ENCODE results near the gene AP2A1.

The AP2A1 gene

DNA sequence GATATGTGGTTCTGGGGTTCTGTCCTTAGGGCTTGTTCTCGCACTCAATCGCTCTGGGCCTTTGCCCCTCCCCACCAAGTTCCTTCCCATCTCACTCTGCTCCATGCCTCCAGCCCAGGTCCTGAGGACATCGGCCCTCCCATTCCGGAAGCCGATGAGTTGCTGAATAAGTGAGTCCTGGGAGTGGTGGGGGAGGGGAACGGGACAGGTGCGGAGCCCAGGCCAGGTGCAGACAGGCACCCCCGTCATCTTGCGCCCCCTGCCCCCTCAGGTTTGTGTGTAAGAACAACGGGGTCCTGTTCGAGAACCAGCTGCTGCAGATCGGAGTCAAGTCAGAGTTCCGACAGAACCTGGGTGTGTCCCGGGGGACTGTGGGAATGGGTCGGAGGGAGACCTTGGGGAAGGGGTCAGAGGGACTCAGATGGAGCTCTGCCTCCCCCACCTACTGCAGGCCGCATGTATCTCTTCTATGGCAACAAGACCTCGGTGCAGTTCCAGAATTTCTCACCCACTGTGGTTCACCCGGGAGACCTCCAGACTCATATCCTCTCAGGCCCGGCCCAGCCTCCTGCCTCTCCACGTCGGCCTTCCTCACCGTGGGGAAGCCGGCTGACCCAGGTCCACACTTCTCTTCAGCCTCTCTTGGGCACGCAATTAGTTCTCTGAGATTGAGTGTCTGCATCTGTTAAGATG lies 36.2 kb downstream of the AP2A1 start:
- TF ChIP-seq, protein P1, sequence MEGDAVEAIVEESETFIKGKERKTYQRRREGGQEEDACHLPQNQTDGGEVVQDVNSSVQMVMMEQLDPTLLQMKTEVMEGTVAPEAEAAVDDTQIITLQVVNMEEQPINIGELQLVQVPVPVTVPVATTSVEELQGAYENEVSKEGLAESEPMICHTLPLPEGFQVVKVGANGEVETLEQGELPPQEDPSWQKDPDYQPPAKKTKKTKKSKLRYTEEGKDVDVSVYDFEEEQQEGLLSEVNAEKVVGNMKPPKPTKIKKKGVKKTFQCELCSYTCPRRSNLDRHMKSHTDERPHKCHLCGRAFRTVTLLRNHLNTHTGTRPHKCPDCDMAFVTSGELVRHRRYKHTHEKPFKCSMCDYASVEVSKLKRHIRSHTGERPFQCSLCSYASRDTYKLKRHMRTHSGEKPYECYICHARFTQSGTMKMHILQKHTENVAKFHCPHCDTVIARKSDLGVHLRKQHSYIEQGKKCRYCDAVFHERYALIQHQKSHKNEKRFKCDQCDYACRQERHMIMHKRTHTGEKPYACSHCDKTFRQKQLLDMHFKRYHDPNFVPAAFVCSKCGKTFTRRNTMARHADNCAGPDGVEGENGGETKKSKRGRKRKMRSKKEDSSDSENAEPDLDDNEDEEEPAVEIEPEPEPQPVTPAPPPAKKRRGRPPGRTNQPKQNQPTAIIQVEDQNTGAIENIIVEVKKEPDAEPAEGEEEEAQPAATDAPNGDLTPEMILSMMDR (conservative IDR thresholded peaks at IDR 0.05; ENCODE audit: low read depth, low read length), result no peak
- H3K36me3 ChIP-seq (ENCODE audit: insufficient read depth), result no peaks in the 10 kb centered on the region
- no peaks in the 10 kb centered on the region for H3K27me3 ChIP-seq (ENCODE audit: insufficient read depth, low read depth)
- H3K4me2 ChIP-seq, result no peak overlapping the region
- H2AFZ ChIP-seq (ENCODE audit: low read depth), result no peak overlapping the region
- H3K4me1 ChIP-seq (ENCODE audit: low read depth, poor library complexity, severe bottlenecking), result no peaks in the 10 kb centered on the region
- H3K27ac ChIP-seq, result no peak overlapping the region
- H3K79me2 ChIP-seq (ENCODE audit: insufficient read depth, low read depth), result no peaks in the 10 kb centered on the region
- no peak overlapping the region for H3K9ac ChIP-seq
- H4K20me1 ChIP-seq (ENCODE audit: insufficient read depth), result no peaks in the 10 kb centered on the region
- no peak overlapping the region for H3K4me3 ChIP-seq (IDR thresholded peaks at IDR 0.05; ENCODE audit: insufficient read depth, low read depth, low read length)

- no peak overlapping the region for H3K27ac ChIP-seq
- H3K9ac ChIP-seq, result no peak overlapping the region
Observed at GRCh38 chr19:49803529-49803856, 36.7 kb downstream of the AP2A1 start.

GRCh38 chr19:49805822-49806619 lies 39.2 kb downstream of the AP2A1 start:
- Histone ChIP-seq H3K4me2 (no peak overlapping the region), H3K27me3 (ENCODE audit: insufficient read depth, low read depth) (no peaks in the 10 kb centered on the region), H3K4me3 (IDR thresholded peaks at IDR 0.05; ENCODE audit: insufficient read depth, low read depth, low read length) (no peak overlapping the region), H3K36me3 (ENCODE audit: insufficient read depth) (no peaks in the 10 kb centered on the region), H3K9ac (no peak overlapping the region), H3K27ac (no peak overlapping the region), H3K79me2 (ENCODE audit: insufficient read depth, low read depth) (no peaks in the 10 kb centered on the region), H3K4me1 (ENCODE audit: low read depth, poor library complexity, severe bottlenecking) (peaks cover 16% of the 10 kb centered on the region), H4K20me1 (ENCODE audit: insufficient read depth) (no peaks in the 10 kb centered on the region), H2AFZ (ENCODE audit: low read depth) (no peak overlapping the region)
- TF ChIP-seq, protein P1 (conservative IDR thresholded peaks at IDR 0.05; ENCODE audit: low read depth, low read length), result no peak

More at GRCh38 chr19:49803529-49803856, 36.7 kb downstream of the AP2A1 start:
- Histone ChIP-seq H2AFZ (ENCODE audit: low read depth) (no peak overlapping the region), H3K4me2 (no peak overlapping the region), H3K4me3 (IDR thresholded peaks at IDR 0.05; ENCODE audit: insufficient read depth, low read depth, low read length) (no peak overlapping the region), H4K20me1 (ENCODE audit: insufficient read depth) (no peaks in the 10 kb centered on the region), H3K4me1 (ENCODE audit: low read depth, poor library complexity, severe bottlenecking) (no peaks in the 10 kb centered on the region), H3K27me3 (ENCODE audit: insufficient read depth, low read depth) (no peaks in the 10 kb centered on the region), H3K36me3 (ENCODE audit: insufficient read depth) (no peaks in the 10 kb centered on the region), H3K79me2 (ENCODE audit: insufficient read depth, low read depth) (no peaks in the 10 kb centered on the region)
- TF ChIP-seq, protein P1 (conservative IDR thresholded peaks at IDR 0.05; ENCODE audit: low read depth, low read length), result no peak

- H3K36me3 ChIP-seq (ENCODE audit: insufficient read depth), result no peaks in the 10 kb centered on the region
- H4K20me1 ChIP-seq (ENCODE audit: insufficient read depth), result no peaks in the 10 kb centered on the region
- H3K4me1 ChIP-seq (ENCODE audit: low read depth, poor library complexity, severe bottlenecking), result peaks cover 21% of the 10 kb centered on the region
- H3K79me2 ChIP-seq (ENCODE audit: insufficient read depth, low read depth), result no peaks in the 10 kb centered on the region
- TF ChIP-seq, protein P1 (conservative IDR thresholded peaks at IDR 0.05; ENCODE audit: low read depth, low read length), result no peak
- H3K4me2 ChIP-seq, result no peak overlapping the region
- no peak overlapping the region for H3K9ac ChIP-seq
- H3K27ac ChIP-seq, result no peak overlapping the region
- H3K27me3 ChIP-seq (ENCODE audit: insufficient read depth, low read depth), result no peaks in the 10 kb centered on the region
- H2AFZ ChIP-seq (ENCODE audit: low read depth), result no peak overlapping the region
- H3K4me3 ChIP-seq (IDR thresholded peaks at IDR 0.05; ENCODE audit: insufficient read depth, low read depth, low read length), result no peak overlapping the region
Observed at GRCh38 chr19:49806620-49806959, 39.8 kb downstream of the AP2A1 start.

Data from KMS-11 (cell line).